Hematopoietic multipotent progenitor cell (in vitro differentiated cells): ENCODE data around the gene BCAS3. TPM values are rescaled to one million over a fixed set of nuclear protein-coding genes. Genes with fewer than 3 reads are reported as not detected.
"Not testable (repeated sequence)": the region's sequence is repeated elsewhere in the genome, so short reads cannot be mapped to it uniquely, and the experiment has no call there.

Experiments
- DNase-seq, 3 donors: peaks; one replicate each; pipeline ENCODE4 v3.0.0-alpha.2; 2011 to 2015; ENCODE audit warnings: low read depth in 2 of 3, low spot score in 2 of 3
- total RNA-seq: library from RNA; depleted of rRNA; stranded (reverse); fragments of >200 nt; gene quantifications from one replicate; pipeline ENCODE4 v1.2.3, GENCODE V29; 2012

Gene BCAS3
- total RNA-seq, 1 donor = 50.6 TPM

GRCh38 chr17:60781880-60782412 lies 104.3 kb downstream of the BCAS3 start:
- no peak for DNase-seq

DNA sequence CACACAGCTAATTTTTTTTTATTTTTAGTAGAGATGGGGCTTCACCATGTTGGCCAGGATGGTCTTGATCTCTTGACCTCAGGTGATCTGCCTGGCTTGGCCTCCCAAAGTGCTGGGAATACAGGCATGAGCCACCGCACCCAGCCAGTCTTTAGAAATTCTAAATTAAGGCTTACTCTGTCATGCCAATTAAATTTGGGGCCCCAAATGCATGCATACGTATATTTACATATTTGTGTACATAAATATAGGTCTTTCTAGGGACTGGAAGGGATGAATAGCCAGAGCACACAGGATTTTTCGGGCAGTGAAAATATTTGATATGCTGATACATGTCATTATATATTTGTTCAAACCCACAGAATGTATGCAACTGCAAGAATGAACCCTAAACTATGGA lies 105.1 kb downstream of the BCAS3 start:
- DNase-seq = no peak

DNA sequence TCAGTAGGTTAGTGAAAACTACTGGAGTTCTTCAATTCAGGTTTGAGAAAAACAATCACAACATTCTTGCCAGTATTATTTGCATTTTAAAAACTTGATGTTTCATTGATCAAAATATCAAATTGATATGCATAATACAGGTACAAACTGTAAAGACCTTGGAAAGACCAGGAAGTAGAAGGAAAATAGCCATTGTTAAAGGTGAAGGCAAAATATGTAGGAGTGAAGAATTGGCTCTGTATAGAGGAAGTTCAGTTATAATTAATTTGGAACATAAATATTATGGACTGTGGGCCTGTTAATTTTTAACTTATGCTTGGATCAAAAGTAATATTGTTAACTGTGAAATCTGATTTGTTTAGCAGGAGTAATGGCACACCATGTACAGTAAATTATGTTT lies 112.6 kb downstream of the BCAS3 start:
- DNase-seq = no peak

- DNase-seq = no peak
Observed at GRCh38 chr17:60792250-60792898, 114.7 kb downstream of the BCAS3 start.

DNA sequence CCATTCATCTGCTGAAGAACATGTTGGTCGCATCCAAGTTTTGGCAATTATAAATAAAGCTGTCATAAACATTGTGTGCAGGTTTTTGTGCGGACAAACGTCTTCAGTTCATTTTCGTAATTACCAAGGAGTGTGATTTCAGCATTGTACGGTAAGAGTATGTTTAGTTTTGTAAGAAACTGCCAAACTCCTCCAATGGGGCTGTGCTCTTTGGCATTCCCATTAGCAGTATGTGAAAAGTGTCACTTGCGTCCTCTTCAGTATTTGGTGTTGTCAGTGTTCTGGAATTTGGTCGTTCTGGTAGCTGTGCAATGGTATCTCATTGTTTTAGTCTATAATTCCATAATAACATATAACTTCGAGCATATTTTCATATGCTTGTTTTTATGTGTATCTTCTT lies 120.9 kb downstream of the BCAS3 start:
- DNase-seq = no peak

- no peak for DNase-seq
Observed at GRCh38 chr17:60802377-60802776, 124.7 kb downstream of the BCAS3 start.

DNA sequence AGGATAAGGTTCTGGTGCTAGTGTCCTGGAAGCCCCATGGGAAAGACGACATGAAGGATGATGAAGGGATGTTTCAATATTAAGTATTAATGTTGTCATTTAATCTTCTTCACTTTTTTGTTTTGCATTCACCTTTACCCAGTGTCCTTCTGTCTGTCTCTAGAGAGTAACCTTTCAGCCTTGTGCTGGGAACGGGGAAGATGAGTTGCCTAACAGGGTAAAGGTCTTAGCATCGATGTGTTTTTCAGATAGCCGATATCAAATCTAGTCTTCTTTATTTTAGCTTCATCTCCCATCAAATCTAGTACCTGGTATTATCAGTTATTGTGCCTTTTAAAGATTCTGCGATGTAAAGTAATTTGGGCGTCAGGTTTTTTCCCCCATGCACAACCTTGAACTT lies 125.4 kb downstream of the BCAS3 start:
- no peak for DNase-seq

- no peak for DNase-seq
Observed at GRCh38 chr17:60804831-60805230, 127.2 kb downstream of the BCAS3 start.

DNA sequence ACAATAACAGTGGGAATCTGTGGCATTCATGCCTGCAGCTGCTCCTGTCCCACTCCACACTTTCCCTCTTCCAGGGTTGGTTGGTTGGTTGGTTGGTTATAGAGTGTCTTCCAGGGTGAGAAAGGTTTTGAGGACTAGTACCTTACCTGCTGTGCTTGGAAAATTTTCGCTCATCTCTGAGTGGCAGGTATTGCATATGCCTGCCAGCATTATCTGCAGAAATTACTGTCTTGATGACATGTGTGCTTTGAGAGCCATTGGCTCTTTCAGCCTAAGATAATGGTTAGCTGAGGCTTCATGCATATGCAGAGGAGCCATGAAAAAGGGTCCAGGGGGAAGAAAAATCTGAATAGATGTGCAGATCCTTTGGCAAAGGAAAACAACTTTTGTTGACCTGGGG lies 131.8 kb downstream of the BCAS3 start:
- DNase-seq = no peak

GRCh38 chr17:60814941-60815340 lies 137.3 kb downstream of the BCAS3 start:
- not testable (repeated sequence) for DNase-seq

GRCh38 chr17:60817192-60817591 lies 139.5 kb downstream of the BCAS3 start:
- no peak for DNase-seq

DNA sequence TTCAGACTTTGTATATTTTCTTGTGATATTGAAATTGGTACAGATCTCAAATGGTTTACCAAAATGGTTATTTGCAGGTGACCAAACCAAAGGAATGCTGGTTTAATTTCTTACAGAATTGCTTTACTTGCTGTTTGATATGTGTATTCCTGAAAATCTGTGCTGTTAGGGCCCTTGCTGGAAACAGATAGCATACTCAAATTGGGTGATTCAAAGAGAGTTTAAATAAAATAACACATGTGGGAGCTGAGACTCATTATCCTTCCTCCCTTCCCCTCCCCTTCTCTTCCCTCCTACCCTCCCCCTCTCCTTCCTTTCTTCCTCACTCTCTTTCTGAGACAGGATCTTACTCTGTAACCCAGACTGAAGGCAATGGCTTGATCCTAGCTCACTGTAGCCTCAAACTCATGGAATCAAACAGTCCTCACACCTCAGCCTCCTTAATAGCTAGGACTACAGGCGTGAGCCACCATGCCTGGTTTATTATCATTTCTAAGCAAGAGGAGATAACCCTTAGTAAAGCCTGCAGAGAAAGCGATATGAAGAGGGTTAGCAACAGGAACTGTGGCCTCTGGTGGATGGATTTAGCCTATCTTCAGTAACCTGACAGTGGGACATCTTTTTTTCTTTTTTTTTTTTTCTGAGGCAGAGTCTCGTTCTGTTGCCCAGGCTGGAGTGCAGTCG lies 141.9 kb downstream of the BCAS3 start:
- no peak for DNase-seq

DNA sequence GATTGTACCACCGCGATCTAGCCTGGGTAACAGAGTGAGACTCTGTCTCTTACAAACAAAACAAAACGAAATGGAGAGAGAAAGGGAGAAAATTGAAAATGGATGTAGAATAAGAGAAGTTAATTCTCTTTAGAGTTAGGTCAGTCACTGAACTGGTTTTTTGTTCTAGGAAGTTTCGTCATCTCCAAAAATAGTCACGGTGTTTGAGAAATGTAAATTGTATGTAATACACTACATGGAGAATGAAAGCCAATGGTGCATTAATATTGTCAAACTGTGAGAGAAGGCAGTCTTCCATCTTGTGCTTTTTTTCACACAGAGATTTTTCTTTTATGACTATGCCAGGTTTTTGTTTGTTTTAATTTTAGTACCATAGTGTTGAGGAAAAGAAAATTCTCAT lies 145.9 kb downstream of the BCAS3 start:
- no peak for DNase-seq

DNA sequence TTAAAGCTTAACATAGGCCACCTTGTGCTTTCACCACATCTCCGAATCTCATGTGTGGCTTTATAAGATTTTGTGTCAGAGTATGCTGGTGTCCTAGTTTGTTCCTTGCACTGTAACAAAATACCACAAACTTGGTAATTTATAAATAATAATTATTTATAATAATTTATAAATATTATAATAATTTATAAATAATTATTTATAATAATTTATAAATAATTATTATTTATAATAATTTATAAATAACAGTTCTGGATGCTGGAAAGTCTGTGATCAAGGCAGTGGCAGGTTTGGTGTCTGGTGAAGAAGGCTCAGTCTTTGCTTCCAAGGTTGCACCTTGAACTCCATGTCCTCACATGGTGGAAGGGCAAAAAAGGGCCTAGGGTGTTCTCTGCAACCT lies 147.7 kb downstream of the BCAS3 start:
- DNase-seq = no peak

DNA sequence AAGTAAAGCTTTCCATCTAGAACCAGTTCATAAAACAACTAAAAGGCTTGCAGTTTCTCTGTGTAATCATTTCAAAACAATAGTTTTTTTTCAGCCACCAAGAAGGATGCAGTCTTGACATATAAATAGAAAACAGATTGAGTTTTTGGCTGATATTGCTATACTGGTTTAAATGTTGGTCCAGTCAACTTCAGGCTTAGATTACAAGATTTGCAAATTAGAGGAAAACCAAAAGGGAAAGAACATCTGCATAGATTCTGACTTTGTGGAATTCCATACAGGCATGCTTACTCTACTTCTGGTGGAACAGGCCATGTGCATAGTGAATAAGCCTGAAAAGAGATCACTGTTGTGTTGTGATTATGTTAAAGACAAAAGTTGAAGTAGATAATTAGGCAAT lies 150.3 kb downstream of the BCAS3 start:
- no peak for DNase-seq

- no peak for DNase-seq
Observed at GRCh38 chr17:60832151-60832585, 154.5 kb downstream of the BCAS3 start.

DNA sequence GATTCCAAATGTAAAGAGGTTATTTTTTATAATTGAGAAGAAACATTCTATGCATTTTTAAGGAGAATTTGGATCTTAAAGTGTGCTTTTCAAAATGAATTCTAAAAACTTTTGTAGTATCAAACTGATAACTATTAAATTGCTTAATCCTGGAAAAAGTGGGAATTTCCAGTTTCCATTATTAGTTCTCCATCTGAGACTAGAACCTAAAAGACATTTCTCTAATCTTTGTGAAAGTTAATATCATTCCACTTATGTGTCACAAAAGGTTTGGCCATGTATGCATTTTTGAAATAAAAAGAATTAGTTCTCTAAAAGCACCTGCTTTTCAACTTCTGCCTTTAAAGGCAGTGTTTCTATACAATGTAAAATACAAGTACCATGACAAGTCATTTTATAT lies 155.0 kb downstream of the BCAS3 start:
- DNase-seq = no peak

GRCh38 chr17:60840456-60840855 lies 162.8 kb downstream of the BCAS3 start:
- no peak for DNase-seq

- DNase-seq = no peak
Observed at GRCh38 chr17:60845012-60845411, 167.4 kb downstream of the BCAS3 start.

DNA sequence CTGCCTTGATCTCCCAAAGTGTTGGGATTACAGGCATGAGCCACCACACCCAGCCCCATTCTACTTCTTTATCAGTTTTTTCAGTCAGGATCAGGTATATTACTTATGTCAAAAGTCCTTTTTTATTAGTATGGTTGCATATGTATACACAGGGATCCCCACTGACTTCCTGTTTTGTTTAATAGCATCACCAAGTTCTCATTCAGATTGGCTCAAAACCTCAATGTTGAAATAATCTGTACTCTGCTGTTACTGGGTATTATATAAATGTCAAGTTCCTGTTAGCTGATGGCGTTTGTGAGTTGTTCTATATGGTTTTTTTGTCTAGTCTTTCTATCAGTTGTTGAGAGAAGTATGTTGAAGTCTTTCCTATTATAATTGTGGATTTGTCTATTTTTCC lies 168.5 kb downstream of the BCAS3 start:
- no peak for DNase-seq

GRCh38 chr17:60851181-60851580 lies 173.5 kb downstream of the BCAS3 start:
- no peak for DNase-seq

DNA sequence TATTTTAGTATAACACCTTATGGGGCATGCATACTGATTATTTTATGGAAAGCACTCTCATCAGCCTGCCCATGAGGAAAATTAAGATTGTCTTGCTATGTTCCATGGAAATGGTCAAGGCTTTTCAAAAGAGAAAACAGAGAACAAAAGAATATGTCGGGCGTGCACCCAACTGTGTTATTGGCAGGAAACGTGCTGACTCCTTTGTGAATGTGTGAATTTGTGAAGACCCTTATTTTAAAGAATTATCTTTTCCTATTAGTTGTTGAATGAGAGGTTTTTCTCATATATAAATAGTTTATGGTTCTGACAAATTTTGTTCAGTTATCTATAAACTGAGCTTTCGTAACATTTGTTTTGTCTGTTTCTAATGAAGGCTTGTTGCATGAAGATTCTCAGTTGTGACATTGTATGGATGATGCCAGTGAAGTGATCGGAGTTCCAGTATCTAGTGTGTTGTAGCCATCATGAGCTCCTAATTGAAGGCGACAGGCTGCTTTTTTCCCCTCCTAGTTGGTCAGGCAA lies 180.0 kb downstream of the BCAS3 start:
- no peak for DNase-seq
